ENCODE data around the gene EAF2.

Gene EAF2

DNA sequence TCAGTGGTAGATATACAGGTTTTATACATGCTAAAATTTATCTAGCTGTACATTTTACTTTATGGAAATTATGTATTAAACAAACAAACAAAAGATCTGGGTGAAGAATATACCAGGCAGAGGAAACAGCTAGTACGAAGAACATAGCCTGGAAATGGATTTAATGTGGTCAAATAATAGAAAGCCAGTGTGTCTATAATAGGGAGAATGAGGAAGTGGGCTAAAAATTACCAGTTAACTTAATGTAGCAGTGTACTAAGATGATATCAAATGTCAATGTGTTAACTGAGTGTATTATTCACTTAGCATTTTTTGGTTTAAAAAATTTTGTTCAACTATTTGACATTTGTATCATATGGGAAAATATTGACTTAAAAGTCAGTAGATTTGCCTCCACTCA lies 36.4 kb downstream of the EAF2 start:
- H3K27me3 ChIP-seq (ENCODE audit: insufficient read depth, low read length) = no peaks in the 10 kb centered on the region
- no peak overlapping the region for H3K4me3 ChIP-seq (ENCODE audit: low read length)
- no peaks in the 10 kb centered on the region for H3K9me3 ChIP-seq (ENCODE audit: low read length)
- H3K36me3 ChIP-seq (ENCODE audit: insufficient read depth, low read length) = peaks cover 6% of the 10 kb centered on the region
- H2AFZ ChIP-seq (ENCODE audit: low read depth, low read length) = no peak overlapping the region
- H3K4me1 ChIP-seq (ENCODE audit: insufficient read depth, low read length) = no peaks in the 10 kb centered on the region

DNA sequence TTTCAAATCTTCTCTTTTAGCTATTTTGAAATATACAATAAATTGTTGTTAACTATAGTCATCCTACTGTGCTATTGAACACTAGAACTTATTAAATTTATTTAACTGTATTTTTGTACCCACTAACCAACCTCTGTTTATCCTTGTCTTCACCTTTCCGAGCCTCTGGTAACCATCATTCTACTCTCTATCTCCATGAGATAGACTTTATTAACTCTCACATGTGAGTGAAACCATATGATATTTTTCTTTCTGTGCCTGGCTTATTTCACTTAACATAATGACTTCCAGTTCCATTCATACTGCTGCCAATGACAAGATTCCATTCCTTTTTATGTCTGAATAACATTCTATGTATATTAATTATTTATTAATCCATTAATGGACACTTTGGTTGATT lies 43.4 kb downstream of the EAF2 start:
- Histone ChIP-seq H3K4me1 (ENCODE audit: insufficient read depth, low read length) (no peaks in the 10 kb centered on the region), H3K9me3 (ENCODE audit: low read length) (no peaks in the 10 kb centered on the region), H3K36me3 (ENCODE audit: insufficient read depth, low read length) (peaks cover 2% of the 10 kb centered on the region), H3K4me3 (ENCODE audit: low read length) (no peak overlapping the region), H2AFZ (ENCODE audit: low read depth, low read length) (no peak overlapping the region), H3K27me3 (ENCODE audit: insufficient read depth, low read length) (no peaks in the 10 kb centered on the region)

DNA sequence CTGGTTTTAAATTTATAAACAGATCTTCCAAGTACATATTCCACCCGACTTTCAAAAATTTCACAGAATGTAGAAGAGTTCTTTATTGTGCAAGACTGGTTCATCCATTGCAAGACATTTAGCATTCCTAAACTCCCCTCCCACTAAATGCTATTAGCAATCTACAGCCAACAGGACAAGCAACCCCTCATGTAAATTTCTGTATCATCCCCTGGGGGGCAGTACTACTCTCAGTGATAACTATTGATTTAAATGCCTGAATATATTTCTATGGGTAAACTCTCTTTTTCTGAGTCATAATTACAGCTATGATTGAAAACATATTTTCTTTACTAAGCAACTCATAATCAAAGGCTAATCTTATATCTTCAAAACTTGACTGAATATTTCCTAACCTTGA lies 48.5 kb downstream of the EAF2 start:
- no peaks in the 10 kb centered on the region for H3K9me3 ChIP-seq (ENCODE audit: low read length)
- no peak overlapping the region for H3K4me3 ChIP-seq (ENCODE audit: low read length)
- no peaks in the 10 kb centered on the region for H3K27me3 ChIP-seq (ENCODE audit: insufficient read depth, low read length)
- H3K4me1 ChIP-seq (ENCODE audit: insufficient read depth, low read length) = no peaks in the 10 kb centered on the region
- no peak overlapping the region for H2AFZ ChIP-seq (ENCODE audit: low read depth, low read length)
- H3K36me3 ChIP-seq (ENCODE audit: insufficient read depth, low read length) = no peaks in the 10 kb centered on the region

DNA sequence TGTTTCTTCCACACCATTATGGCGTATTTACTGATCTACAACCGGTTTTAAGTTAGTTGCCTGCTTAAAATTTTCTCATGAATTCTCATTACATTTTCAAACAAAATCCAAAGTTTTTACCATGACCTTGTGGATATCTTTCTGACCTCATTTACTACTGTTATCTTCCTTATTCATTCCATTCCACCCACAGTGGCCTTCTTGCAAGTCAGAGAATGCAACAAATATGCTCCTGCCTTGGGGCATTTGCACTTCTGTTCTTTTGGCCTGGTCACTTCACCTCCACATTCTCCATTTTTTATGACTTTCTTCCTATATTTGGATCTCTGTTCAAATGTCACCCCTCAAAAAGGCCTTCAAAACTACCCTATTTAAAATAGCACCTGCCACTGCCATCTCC lies 50.4 kb downstream of the EAF2 start:
- Histone ChIP-seq H3K36me3 (ENCODE audit: insufficient read depth, low read length) (no peaks in the 10 kb centered on the region), H3K27me3 (ENCODE audit: insufficient read depth, low read length) (no peaks in the 10 kb centered on the region), H3K4me1 (ENCODE audit: insufficient read depth, low read length) (no peaks in the 10 kb centered on the region), H3K4me3 (ENCODE audit: low read length) (no peak overlapping the region), H3K9me3 (ENCODE audit: low read length) (no peaks in the 10 kb centered on the region), H2AFZ (ENCODE audit: low read depth, low read length) (no peak overlapping the region)

DNA sequence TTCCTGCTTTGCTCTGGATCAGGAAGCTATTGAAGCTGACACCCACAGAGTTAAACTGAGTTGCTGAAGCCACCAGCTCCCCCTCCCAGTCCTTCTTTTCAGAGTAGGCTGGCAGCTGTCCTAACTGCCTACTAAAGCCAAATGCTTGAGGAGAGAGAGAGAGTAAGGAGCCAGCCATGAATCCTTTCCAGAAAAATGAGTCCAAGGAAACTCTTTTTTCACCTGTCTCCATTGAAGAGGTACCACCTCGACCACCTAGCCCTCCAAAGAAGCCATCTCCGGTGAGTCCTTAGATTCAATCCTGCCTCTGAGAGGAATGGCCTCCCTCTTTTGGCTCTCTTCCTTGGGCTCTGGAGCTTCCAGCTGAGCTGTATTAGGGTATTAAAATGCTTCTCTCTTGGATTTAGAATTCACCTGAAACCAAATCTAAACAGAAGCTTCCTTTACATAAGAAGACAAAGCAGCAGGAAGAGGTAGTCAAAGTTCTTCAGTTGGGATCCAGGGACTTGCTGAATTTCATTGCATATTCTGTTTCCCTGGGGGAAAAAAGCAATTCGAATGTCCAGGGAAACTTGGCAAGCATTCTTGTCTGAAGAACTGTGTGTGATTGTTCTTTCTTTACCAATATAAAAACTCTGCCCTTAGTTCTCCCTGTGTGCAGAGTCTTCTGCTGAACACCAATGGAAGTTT lies 59.4 kb downstream of the EAF2 start, which contains the start of gene SLC15A2:
TSS of gene SLC15A2 (plus strand) at position 101 of the 690 bp plus-strand sequence. CDS start at position 177, 76 bp downstream.
- peaks cover 1% of the 10 kb centered on the region for H3K4me1 ChIP-seq (ENCODE audit: insufficient read depth, low read length)
- no peaks in the 10 kb centered on the region for H3K36me3 ChIP-seq (ENCODE audit: insufficient read depth, low read length)
- H3K9me3 ChIP-seq (ENCODE audit: low read length) = no peaks in the 10 kb centered on the region
- H3K4me3 ChIP-seq (ENCODE audit: low read length) = no peak within 1 kb of the TSS
- H2AFZ ChIP-seq (ENCODE audit: low read depth, low read length) = no peak within 1 kb of the TSS
- no peaks in the 10 kb centered on the region for H3K27me3 ChIP-seq (ENCODE audit: insufficient read depth, low read length)

DNA sequence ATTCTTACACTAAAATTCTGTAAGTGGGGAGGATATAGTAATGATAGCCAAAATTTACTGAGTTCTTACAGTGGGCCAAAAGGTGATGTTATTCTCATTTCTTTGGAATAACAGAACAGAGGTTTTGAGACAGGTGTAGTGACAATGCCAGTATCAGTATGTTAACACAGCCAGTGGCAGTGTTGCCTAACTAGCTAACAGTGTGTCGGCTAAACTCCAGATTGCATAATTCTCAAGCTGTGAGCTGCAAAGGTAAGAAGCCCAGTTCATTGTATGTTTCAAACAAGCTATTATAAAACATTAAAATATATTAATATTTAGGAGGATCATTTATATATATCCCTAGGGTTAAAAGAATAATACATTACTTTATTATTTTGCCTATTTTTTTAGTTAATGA lies 60.1 kb downstream of the EAF2 start:
- Histone ChIP-seq H3K4me3 (ENCODE audit: low read length) (no peak overlapping the region), H2AFZ (ENCODE audit: low read depth, low read length) (no peak overlapping the region), H3K9me3 (ENCODE audit: low read length) (no peaks in the 10 kb centered on the region), H3K4me1 (ENCODE audit: insufficient read depth, low read length) (peaks cover 1% of the 10 kb centered on the region), H3K27me3 (ENCODE audit: insufficient read depth, low read length) (no peaks in the 10 kb centered on the region), H3K36me3 (ENCODE audit: insufficient read depth, low read length) (no peaks in the 10 kb centered on the region)

DNA sequence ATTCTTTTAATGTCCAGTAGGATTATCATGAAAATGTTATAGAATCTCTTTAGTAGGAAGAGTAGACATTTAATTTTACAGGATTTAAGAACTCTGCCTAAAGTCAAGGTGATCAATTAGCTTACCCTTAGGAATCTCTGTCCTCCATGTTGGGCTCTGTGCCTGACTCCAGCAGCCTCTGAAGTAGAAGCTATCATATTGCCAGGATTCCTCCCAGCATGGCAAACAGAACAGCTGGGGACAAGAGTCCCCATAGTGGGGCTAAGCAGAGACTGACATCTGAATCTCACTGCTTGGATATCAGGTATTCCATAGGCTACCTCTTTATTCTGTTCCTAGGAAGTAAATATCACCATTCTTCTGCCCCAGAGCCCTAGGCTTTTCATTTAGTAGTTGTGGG lies 60.7 kb downstream of the EAF2 start:
- Histone ChIP-seq H3K4me3 (ENCODE audit: low read length) (no peak overlapping the region), H3K9me3 (ENCODE audit: low read length) (no peaks in the 10 kb centered on the region), H2AFZ (ENCODE audit: low read depth, low read length) (no peak overlapping the region), H3K36me3 (ENCODE audit: insufficient read depth, low read length) (no peaks in the 10 kb centered on the region), H3K27me3 (ENCODE audit: insufficient read depth, low read length) (no peaks in the 10 kb centered on the region), H3K4me1 (ENCODE audit: insufficient read depth, low read length) (peaks cover 1% of the 10 kb centered on the region)

DNA sequence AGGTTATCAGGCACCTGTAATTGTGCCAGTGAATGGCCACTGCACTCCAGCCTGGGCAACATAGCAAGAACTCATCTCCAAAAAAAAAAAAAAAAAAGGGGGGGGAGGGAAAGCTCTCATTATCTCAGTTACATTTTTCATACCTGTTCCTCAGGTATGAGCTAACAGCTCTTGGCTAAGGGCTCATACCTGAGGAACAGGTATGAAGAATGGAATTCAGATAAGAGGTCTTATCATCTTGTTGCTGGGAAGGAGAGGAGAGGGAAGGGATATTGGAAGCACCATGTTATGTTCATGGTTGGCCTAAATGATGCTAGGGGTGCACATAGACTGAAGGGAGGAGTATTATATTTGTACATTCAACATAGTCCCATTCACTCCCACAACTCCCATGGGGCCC lies 61.8 kb downstream of the EAF2 start:
- Histone ChIP-seq H3K9me3 (ENCODE audit: low read length) (no peaks in the 10 kb centered on the region), H3K4me3 (ENCODE audit: low read length) (no peak overlapping the region), H3K4me1 (ENCODE audit: insufficient read depth, low read length) (peaks cover 1% of the 10 kb centered on the region), H3K36me3 (ENCODE audit: insufficient read depth, low read length) (no peaks in the 10 kb centered on the region), H3K27me3 (ENCODE audit: insufficient read depth, low read length) (no peaks in the 10 kb centered on the region), H2AFZ (ENCODE audit: low read depth, low read length) (no peak overlapping the region)

DNA sequence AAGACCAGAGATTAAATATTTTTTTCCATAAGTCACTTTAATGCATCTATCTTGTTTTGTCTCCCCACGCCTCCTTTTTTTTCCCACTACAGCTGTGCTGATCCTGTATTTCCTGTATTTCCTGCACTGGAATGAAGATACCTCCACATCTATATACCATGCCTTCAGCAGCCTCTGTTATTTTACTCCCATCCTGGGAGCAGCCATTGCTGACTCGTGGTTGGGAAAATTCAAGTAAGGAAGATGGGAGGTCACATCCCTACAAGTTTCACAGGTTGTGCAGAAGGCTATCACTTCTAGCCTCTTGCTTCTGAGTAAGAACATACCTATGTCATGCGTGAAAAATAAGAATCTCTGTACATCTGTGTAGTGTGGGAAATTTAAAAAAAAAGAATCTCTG lies 62.3 kb downstream of the EAF2 start:
- H3K4me1 ChIP-seq (ENCODE audit: insufficient read depth, low read length) = peaks cover 1% of the 10 kb centered on the region
- H2AFZ ChIP-seq (ENCODE audit: low read depth, low read length) = no peak overlapping the region
- H3K4me3 ChIP-seq (ENCODE audit: low read length) = no peak overlapping the region
- H3K9me3 ChIP-seq (ENCODE audit: low read length) = no peaks in the 10 kb centered on the region
- H3K36me3 ChIP-seq (ENCODE audit: insufficient read depth, low read length) = no peaks in the 10 kb centered on the region
- no peaks in the 10 kb centered on the region for H3K27me3 ChIP-seq (ENCODE audit: insufficient read depth, low read length)

DNA sequence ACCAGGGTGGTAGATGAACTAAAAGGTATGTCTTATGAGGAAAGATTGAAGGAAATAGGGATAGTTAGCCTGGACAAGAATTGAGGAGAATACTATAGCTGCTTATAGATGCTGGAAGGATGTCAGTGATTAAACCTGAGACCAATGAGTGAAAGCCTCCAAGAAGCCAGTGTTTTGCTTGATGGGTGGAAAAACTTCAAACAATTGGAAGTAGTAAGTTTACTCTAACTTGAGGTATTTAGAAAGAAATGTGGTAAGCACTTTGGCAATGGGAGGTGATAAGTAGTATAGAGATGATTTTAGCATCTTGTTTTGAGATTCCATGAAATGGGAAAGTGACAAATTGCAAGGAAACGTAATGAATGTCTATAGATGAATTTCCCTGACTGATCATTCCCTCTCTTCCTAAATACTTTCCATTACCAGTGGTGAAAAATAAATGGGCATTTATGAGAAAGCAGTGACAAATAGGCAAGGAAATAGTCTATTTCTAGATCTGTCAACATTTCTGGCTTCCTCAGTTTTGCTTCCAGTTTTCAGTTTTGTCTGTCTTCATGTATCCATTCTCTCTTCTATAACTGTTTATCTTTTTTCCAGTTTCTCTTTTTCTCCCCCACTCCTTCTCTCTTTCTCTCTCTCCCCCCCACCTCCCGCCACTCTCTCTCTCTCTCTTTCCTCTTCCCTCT lies 78.4 kb downstream of the EAF2 start:
- no peaks in the 10 kb centered on the region for H3K4me1 ChIP-seq (ENCODE audit: insufficient read depth, low read length)

DNA sequence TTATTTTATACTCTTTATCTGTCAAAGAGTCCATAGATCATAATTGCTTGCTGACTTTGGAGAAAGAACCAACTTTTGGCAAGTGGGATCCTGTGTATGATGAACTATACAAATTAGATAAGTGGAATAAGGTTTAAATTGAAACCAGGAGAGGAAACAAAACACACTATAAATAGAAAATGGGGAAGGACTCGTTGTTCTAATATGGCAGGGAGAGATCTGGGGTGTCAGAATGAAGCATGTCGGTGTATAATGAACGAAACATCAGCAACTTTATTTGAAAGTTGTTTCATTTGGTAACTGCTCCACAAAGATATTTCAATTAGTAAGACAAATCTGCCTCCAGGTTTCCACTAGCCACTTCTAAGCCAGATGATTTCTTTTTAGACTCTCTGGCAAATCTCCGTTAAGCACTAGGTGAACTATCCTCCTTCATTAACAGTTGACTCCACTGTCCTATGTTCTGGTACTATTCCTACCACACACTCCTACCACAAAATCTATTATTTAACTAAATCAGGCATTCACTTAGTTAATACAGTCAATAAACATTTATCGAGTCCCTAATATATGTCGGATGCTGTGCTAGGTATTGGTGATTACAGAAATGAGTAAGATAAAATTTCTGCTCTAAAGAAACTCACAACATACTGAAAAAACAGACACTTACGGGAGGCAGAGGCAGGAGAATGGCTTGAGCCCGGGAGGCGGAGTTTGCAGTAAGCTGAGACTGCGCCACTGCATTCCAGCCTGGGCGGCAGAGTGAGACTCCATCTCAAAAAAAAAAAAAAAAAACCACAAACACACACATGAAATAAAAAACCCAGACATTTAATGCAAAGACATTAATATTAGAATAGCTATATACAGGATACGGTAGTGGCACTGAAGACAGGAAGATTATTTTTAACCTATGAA lies 79.3 kb downstream of the EAF2 start:
- H2AFZ ChIP-seq (ENCODE audit: low read depth, low read length) = no peak overlapping the region
- H3K4me1 ChIP-seq (ENCODE audit: insufficient read depth, low read length) = no peaks in the 10 kb centered on the region
- H3K4me3 ChIP-seq (ENCODE audit: low read length) = no peak overlapping the region
- peaks cover 2% of the 10 kb centered on the region for H3K9me3 ChIP-seq (ENCODE audit: low read length)
- no peaks in the 10 kb centered on the region for H3K27me3 ChIP-seq (ENCODE audit: insufficient read depth, low read length)
- no peaks in the 10 kb centered on the region for H3K36me3 ChIP-seq (ENCODE audit: insufficient read depth, low read length)

More for the DNA sequence above, 78.4 kb downstream of the EAF2 start:
- H3K27me3 ChIP-seq (ENCODE audit: insufficient read depth, low read length) = no peaks in the 10 kb centered on the region
- no peaks in the 10 kb centered on the region for H3K36me3 ChIP-seq (ENCODE audit: insufficient read depth, low read length)
- H2AFZ ChIP-seq (ENCODE audit: low read depth, low read length) = no peak overlapping the region
- peaks cover 2% of the 10 kb centered on the region for H3K9me3 ChIP-seq (ENCODE audit: low read length)
- no peak overlapping the region for H3K4me3 ChIP-seq (ENCODE audit: low read length)

DNA sequence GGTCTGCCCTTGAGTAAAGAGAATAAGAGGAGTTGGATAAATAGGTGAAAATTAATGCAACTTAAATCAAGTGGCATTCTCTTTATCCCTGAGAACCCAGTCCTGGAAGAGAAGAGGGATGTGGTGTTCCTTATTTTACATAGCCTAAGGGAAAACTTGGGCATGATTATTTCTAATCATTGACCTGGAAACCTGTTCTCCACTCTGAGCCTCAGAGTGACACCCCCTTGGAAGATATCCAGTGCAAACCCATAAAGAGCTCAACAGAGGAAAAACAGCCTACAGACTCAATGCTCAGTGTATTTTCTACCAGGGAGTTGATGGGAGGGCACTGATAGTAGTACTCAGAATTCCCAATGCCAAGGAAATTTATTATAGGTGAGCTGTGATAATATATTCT lies 81.2 kb downstream of the EAF2 start:
- Histone ChIP-seq H2AFZ (ENCODE audit: low read depth, low read length) (no peak overlapping the region), H3K4me1 (ENCODE audit: insufficient read depth, low read length) (no peaks in the 10 kb centered on the region), H3K4me3 (ENCODE audit: low read length) (no peak overlapping the region), H3K27me3 (ENCODE audit: insufficient read depth, low read length) (no peaks in the 10 kb centered on the region), H3K36me3 (ENCODE audit: insufficient read depth, low read length) (no peaks in the 10 kb centered on the region), H3K9me3 (ENCODE audit: low read length) (peaks cover under 1% of the 10 kb centered on the region)
